Tongue (tissue), 2 donors: Measurements from ENCODE around the gene ANKS1B. TPM values are rescaled to one million over a fixed set of nuclear protein-coding genes. Genes with fewer than 3 reads are reported as not detected.

Experiments
- DNase-seq: peaks from one replicate; pipeline ENCODE4 v3.0.0-alpha.2; 2015
- total RNA-seq: library from RNA; depleted of rRNA; stranded (reverse); fragments of >200 nt; gene quantifications from one replicate; pipeline ENCODE4 v1.2.3, GENCODE V29; 2014

The ANKS1B gene
- total RNA-seq, 1 donor from 2014 or later, result 16.5 TPM

DNA sequence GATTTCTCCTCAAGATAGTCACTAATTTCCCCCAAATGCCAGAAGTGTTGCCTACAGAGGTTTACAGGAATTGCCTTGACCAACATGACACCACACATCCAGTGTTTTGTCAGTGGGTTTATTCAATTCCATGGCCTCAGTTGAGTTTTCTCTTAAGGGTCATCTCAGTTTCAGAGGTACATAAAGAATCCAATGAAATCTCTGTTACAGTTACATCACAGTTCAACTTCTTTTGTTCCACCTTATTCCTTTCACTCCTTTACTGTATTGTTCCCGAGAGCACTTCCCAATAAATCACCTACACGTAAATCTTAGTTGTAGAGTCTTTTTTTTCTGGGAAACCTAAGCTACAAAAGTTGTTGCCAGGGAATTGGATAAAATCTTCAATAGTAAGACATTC is 410.8 kb downstream of the ANKS1B start:
- DNase-seq, result no peak

DNA sequence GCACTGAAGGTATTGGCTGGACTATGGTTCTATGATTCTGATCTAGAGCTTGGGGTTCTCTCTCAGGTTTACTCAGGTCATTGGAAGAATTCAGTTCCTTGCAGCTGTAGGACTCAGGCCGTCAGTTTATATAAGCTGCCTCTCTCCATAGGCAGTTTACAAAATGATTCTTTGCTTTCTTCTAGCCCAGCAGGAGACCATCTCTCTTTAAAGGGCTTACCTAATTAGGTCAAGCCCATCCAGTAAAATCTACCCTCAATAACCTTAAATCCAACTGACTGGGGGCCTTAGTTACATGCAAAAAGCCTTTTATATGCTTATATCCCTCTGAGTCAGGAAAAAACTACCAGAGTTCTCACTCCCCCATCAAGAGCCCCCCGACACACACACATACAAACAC is 417.7 kb downstream of the ANKS1B start:
- no peak for DNase-seq

DNA sequence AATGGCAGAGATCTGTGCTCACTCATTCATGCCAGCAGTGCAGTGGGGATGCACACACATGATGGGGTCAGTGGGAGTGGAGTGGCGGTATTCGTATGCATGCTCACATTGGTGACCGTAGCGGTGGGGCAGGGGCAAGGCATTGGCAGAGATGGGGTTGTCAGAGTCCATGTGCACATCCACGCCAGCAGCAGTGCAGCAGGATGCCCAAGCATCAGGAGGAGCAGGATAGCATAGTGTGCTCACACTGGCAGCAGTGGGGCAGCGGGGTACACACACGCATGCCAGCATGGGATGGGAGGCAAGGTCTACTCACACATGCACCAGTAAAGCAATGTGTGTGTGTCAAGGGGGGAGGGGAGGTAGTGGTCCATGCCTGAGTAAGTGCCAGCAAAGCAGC is 426.6 kb downstream of the ANKS1B start:
- no peak for DNase-seq

DNA sequence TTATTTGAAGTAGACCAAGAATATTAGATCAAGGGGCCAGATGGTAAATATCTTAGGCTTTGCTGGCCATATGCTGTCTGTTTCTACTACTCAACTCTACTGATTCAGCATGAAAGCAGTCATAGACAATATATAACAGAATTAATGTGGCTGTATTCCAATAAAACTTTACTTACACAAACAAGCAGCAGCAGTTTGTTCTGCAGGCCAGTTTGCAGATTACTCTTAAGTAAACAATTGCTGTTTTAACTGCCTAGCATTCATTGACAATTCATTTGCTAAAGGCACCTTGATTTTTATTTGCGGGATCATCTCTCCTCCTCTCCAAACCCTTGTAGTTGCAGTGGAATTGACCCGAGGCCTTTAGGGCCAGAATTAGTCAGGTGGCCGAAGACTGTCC is 431.3 kb downstream of the ANKS1B start:
- DNase-seq, result no peak

- no peak for DNase-seq
Observed at GRCh38 chr12:99552022-99552421, 432.7 kb downstream of the ANKS1B start.

DNA sequence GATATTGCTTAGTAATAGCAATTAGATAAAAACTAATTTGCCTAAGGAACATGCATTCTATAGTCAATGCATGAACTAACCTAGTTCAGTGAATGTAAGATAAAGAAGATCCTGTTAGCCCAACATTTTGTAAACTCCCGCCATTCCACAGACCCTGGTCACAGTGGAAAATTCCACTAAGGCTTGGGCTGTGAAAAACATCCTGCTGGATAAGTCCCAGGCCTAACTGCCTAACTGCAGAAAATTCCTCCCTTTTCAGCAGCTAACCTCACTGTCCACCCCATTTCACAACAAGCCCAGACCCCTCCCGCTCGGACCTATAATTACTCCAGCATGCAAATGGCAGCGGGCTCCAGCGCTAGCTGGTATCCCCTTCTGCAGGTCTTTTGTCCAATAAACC is 435.1 kb downstream of the ANKS1B start:
- DNase-seq, result no peak

GRCh38 chr12:99549196-99549595 is 435.5 kb downstream of the ANKS1B start:
- DNase-seq, result no peak

DNA sequence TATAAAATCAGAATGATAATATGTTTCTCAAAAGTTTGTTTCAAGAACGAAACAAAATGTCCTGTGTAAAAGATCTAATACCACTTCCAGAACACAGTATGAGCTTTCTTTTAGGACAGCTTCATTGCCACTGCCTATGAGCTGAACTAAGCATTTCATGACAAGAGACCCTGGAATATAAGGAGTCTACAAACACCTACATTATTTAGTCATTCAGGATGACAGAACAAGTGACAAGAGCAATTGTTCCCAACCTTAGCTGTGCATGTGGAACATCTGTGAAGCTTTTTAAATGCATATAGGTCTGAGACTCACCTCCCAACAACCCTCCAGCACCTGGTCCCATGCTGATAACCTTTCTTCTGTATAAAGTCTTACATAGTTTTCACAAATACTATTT is 440.3 kb downstream of the ANKS1B start:
- no peak for DNase-seq

DNA sequence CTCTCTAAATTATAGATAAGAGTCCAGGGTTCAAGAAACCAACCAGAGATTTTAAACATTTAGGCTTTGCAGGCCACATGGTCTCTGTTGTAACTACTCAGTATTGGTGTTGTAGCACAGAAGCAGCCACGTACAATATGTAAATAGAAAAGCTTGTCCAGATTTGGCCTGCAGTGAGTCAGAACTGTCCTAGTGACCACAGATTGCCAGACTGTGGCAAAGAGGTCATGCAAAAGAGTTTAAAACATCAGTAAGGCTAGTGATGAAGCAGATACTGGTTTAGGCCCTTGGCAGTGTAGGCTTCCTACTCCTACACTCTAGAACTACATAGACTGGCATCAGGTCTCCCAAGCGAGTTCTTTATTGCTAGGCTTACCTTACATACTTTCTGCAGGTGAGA is 454.8 kb downstream of the ANKS1B start:
- DNase-seq, result no peak

DNA sequence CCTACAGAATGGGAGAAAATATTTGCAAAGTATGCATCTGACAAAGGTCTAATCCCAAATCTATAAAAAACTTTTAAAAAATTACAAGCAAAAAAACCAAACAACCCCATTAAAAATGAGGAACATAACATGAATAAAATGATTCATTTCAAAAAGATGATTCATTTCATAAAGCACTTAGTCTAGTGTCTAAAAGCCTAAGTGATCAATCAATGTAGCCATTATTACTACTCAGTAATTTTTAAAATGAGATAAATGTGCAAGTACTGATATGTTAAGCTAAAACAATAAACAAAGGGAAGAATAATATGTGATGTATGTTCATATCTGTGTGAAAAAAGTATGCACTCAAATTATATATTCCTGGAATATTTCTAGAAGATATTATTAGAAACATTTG is 456.3 kb downstream of the ANKS1B start:
- no peak for DNase-seq

- DNase-seq, result no peak
Observed at GRCh38 chr12:99523853-99524252, 460.9 kb downstream of the ANKS1B start.

DNA sequence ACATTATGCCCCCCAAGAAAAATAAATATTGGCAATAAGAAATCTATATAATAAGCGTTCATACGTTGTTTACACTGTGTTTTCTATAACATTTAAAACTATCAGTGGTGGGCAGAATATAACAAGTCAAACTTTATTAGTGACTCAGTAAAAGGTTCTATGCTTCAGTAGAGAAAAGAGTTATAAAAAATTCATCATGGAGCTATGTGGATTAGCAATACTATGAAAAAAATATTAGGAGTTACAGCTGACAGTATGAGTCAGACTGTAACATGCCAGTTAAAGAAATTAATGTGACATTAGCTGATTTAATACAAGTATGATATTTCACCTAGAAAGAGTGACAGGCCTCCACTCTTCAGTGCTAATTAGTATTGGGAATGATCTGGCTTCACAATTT is 462.3 kb downstream of the ANKS1B start:
- no peak for DNase-seq

DNA sequence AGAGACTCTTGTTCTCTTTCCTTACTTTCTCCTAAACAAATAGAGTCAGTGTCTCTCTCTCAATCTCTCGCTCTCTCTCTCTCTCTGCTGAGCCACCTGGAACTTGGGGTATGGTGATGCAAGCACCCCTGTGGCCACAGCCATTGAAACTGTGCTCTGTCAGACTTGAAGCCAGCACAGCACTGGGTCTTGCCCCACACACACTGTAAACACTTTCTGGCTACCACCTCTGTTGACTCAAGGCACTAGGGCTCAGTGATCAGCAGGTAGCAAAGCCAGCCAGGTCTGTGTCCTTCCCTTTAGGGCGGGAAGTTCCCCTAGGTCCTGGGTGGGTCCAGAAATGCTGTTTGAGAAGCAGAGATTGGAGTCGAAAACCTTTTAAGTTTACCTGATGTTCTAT is 463.1 kb downstream of the ANKS1B start:
- no peak for DNase-seq

DNA sequence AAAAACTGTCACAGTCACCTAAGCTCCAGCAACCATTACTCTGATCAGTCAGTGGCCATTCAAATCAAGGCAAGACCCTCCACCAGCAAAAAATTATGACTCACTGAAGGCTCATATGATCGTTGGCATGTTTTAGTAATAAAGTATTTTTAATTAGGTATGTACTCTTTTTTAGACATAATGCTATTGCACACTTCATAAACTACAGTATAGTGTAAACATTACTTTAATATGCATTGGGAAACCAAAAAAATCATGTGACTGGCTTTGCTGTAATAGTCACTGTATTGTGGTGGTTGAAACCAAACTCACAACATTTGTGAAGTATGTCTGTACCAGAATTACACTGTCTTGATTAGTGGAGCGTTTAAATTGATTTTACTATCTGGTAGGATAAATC is 471.7 kb downstream of the ANKS1B start:
- DNase-seq, result no peak

DNA sequence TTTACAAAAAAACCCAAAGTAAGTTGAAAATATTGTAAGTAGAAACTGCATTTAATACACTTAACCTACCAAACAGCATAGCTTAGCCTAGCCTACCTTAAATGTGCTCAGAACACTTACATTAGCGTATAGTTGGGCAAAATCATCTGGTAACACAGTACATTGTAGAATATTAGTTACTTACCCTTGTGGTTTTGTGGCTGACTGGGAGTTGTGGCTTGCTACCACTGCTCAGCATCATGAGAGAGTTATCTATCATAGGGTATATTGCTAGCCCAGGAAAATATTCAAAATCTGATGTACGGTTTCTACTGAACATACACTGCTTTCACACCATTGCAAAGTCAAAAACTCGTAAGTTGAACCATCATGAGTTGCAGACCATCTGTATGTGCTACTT is 478.9 kb downstream of the ANKS1B start:
- no peak for DNase-seq

DNA sequence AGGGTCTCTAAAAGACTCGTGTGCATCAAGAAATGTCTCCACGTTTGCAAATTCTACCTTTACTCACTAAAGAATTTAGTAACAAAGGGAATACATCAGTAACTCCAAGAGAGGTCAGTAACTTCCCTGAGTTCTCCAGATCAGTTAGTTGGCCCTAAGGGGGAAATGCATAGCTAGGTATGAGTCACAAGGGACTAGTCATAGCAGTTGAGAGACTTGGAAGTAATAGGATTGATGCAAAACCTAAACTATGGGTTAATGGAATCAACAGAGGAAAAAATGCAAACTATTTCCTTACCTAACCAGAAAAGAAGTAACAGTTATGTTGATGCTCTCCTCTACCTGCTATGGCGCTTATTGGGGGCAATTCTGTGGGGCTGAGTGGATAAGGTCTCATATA is 486.0 kb downstream of the ANKS1B start:
- no peak for DNase-seq

DNA sequence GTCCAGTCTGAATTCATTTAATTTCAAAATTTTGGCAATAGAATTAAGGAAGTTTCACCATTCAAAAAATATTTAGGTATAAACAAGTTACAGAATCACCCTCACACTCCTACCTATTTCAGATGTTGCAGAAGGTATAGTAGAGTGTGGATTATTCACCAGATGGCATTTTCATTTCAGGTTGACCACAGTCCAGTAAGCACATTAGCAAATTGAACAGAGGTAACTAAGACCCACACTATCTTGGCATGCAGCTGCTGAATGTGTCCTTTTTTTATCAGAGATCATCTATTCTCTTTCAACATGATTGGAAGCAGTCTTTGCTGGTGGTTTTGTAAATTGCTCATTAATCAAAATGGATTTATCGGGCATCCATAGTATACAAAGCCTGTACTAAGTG is 488.9 kb downstream of the ANKS1B start:
- DNase-seq, result no peak

GRCh38 chr12:99493197-99493596 is 491.5 kb downstream of the ANKS1B start:
- no peak for DNase-seq

DNA sequence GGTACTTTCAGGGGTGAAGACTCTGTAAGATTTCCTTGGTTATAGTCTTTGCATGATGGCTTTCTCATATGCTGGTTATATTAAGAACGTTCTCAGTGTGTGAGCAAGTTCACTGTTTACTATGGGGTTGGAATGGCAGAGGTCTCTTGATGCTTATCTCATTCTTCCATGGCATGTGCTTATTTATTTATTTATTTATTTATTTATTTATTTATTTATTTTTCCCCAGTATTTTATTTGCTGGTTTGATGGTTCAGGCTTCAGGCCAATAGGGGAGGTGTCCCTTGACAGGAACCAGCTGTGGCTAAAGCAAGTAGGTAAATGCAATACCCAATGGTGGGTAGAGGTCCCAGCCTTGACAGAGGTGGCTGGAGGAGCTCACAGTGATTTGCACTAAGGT is 498.5 kb downstream of the ANKS1B start:
- no peak for DNase-seq

DNA sequence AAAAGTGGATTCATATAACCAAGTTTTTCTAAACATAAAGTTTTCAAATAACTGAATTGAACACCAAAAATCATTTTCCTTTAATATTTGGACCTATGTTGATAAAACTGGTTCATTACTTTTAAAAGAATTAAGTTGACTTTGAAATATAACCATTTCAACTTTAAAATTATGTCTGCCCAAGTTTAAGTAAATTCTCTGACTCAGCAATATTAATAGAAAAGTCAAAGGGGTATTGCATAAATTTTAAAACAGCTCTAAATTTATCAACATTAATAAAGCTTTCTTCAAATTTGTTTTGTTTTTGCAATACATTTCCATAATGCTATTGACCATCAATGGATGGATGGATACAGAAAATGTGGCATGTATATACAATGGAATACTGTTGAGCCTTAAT is 505.6 kb downstream of the ANKS1B start:
- DNase-seq, result no peak

- no peak for DNase-seq
Observed at GRCh38 chr12:99476956-99477355, 507.8 kb downstream of the ANKS1B start.

- DNase-seq, result no peak
Observed at GRCh38 chr12:99455350-99456035, 529.2 kb downstream of the ANKS1B start.

GRCh38 chr12:99454539-99455172 is 530.1 kb downstream of the ANKS1B start:
- no peak for DNase-seq

GRCh38 chr12:99453836-99454538 is 530.7 kb downstream of the ANKS1B start:
- DNase-seq, result no peak
